ENCODE results near the gene TMEM121.

TMEM121 gene

GRCh38 chr14:105488781-105489541 lies 37.4 kb upstream of the TMEM121 start:
- TF ChIP-seq TAF1 (IDR thresholded peaks at IDR 0.05; ENCODE audit: borderline replicate concordance, insufficient read depth, low read length) (no peak), FOXP2 (optimal IDR thresholded peaks at IDR 0.05; ENCODE audit: borderline replicate concordance, extremely low read depth, extremely low read length, insufficient read depth) (no peak), REST (IDR thresholded peaks at IDR 0.05; ENCODE audit: insufficient read depth in 1 of 2, low read depth in 2 of 2, low read length in 2 of 2) (no peak)

- TF ChIP-seq POLR2AphosphoS5 (IDR thresholded peaks at IDR 0.05; ENCODE audit: low read depth, low read length) = no peak
- TF ChIP-seq SIN3A (IDR thresholded peaks at IDR 0.05; ENCODE audit: borderline replicate concordance, insufficient read depth, low read length) = no peak
- no peak for TF ChIP-seq TAF1 (IDR thresholded peaks at IDR 0.05; ENCODE audit: borderline replicate concordance, insufficient read depth, low read length)
These were observed 36.7 kb upstream of the TMEM121 start for GRCh38 chr14:105489542-105490266.

GRCh38 chr14:105490267-105490571 lies 36.2 kb upstream of the TMEM121 start:
- TF ChIP-seq POLR2AphosphoS5 (IDR thresholded peaks at IDR 0.05; ENCODE audit: low read depth, low read length) = no peak

- TF ChIP-seq TAF1 (IDR thresholded peaks at IDR 0.05; ENCODE audit: borderline replicate concordance, insufficient read depth, low read length) = peak; percentile 29; the same call in 1 of the 2 replicates
- TF ChIP-seq SIN3A (IDR thresholded peaks at IDR 0.05; ENCODE audit: borderline replicate concordance, insufficient read depth, low read length) = no peak
- TF ChIP-seq FOXP2 (optimal IDR thresholded peaks at IDR 0.05; ENCODE audit: borderline replicate concordance, extremely low read depth, extremely low read length, insufficient read depth) = no peak
- TF ChIP-seq POLR2AphosphoS5 (IDR thresholded peaks at IDR 0.05; ENCODE audit: low read depth, low read length) = peak; percentile 78
- TF ChIP-seq REST (IDR thresholded peaks at IDR 0.05; ENCODE audit: insufficient read depth in 1 of 2, low read depth in 2 of 2, low read length in 2 of 2) = no peak
These were observed 35.6 kb upstream of the TMEM121 start, which contains the start of gene TEDC1 for GRCh38 chr14:105490572-105491365. TSS of gene TEDC1 (plus strand) at chr14:105491246. CDS start at chr14:105491376, 130 bp downstream.

- TF ChIP-seq POLR2AphosphoS5 (IDR thresholded peaks at IDR 0.05; ENCODE audit: low read depth, low read length) (0 out of 2 replicates have a peak, but pooled peaks have one; percentile 40), TAF1 (IDR thresholded peaks at IDR 0.05; ENCODE audit: borderline replicate concordance, insufficient read depth, low read length) (no peak)
These were observed 34.9 kb upstream of the TMEM121 start for GRCh38 chr14:105491366-105491973.

GRCh38 chr14:105492031-105492970 lies 34.1 kb upstream of the TMEM121 start:
- TF ChIP-seq POLR2AphosphoS5 (IDR thresholded peaks at IDR 0.05; ENCODE audit: low read depth, low read length) (no peak), REST (IDR thresholded peaks at IDR 0.05; ENCODE audit: insufficient read depth in 1 of 2, low read depth in 2 of 2, low read length in 2 of 2) (no peak), FOXP2 (optimal IDR thresholded peaks at IDR 0.05; ENCODE audit: borderline replicate concordance, extremely low read depth, extremely low read length, insufficient read depth) (no peak), TAF1 (IDR thresholded peaks at IDR 0.05; ENCODE audit: borderline replicate concordance, insufficient read depth, low read length) (no peak), SIN3A (IDR thresholded peaks at IDR 0.05; ENCODE audit: borderline replicate concordance, insufficient read depth, low read length) (no peak)

Measured in PFSK-1 (cell line).